Neural progenitor cell (in vitro differentiated cells): ENCODE results near the gene SLFN5. TPM values are rescaled to one million over a fixed set of nuclear protein-coding genes. Genes with fewer than 3 reads are reported as not detected.
A peak's percentile ranks its signal among the peaks of the same experiment; 100 is the strongest.

Experiments
- DNase-seq: peaks from one replicate; pipeline ENCODE4 v3.0.0-alpha.2; 2016; ENCODE audit warnings: low spot score
- H2AFZ ChIP-seq: fragments of 200-600 bp; sonication (generic); replicated peaks from 2 replicates; pipeline ENCODE4 v1.6.1; 2016; ENCODE audit warnings: antibody characterized with exemption
- H3F3A ChIP-seq: fragments of 200-600 bp; sonication (generic); 2 replicates; pipeline ENCODE4 v1.6.1; 2016; ENCODE audit warnings: antibody characterized with exemption, low read depth
- H3K27ac ChIP-seq: fragments of 200-600 bp; sonication (generic); 2 replicates; pipeline ENCODE4 v1.5.1; 2016; ENCODE audit warnings: mild to moderate bottlenecking
- H3K27me3 ChIP-seq: fragments of 200-600 bp; sonication (generic); 2 replicates; pipeline ENCODE4 v1.6.1; 2016; ENCODE audit warnings: mild to moderate bottlenecking, moderate library complexity
- H3K36me3 ChIP-seq: fragments of 200-600 bp; sonication (generic); 2 replicates; pipeline ENCODE4 v1.5.1; 2016
- H3K4me1 ChIP-seq: fragments of 200-600 bp; sonication (generic); 2 replicates; pipeline ENCODE4 v1.6.1; 2016; ENCODE audit warnings: mixed run types
- H3K4me2 ChIP-seq: fragments of 200-600 bp; sonication (generic); 2 replicates; pipeline ENCODE4 v1.6.1; 2016
- H3K4me3 ChIP-seq: fragments of 200-600 bp; sonication (generic); 2 replicates; pipeline ENCODE4 v1.5.1; 2016
- H3K79me2 ChIP-seq: fragments of 200-600 bp; sonication (generic); 2 replicates; pipeline ENCODE4 v1.6.1; 2016; ENCODE audit warnings: low read depth
- H3K9ac ChIP-seq: fragments of 200-600 bp; sonication (generic); 2 replicates; pipeline ENCODE4 v1.6.1; 2016
- H3K9me3 ChIP-seq: fragments of 200-600 bp; sonication (generic); 2 replicates; pipeline ENCODE4 v1.5.1; 2016; ENCODE audit warnings: low read depth
- H4K20me1 ChIP-seq: fragments of 200-600 bp; sonication (generic); 2 replicates; pipeline ENCODE4 v1.6.1; 2016; ENCODE audit warnings: low read depth
- H3K27ac Mint-ChIP-seq: 3 replicates; pipeline ENCODE4 v1.8.0; 2021; ENCODE audit warnings: mixed read lengths
- H3K27me3 Mint-ChIP-seq: 2 replicates; pipeline ENCODE4 v1.8.0; 2022; ENCODE audit warnings: low read depth, mild to moderate bottlenecking, inconsistent platforms, moderate library complexity, mixed read lengths; ENCODE audit not compliant: insufficient read depth
- H3K36me3 Mint-ChIP-seq: 3 replicates; pipeline ENCODE4 v1.8.0; 2021; ENCODE audit warnings: mixed read lengths
- H3K4me1 Mint-ChIP-seq: 3 replicates; pipeline ENCODE4 v1.8.0; 2021; ENCODE audit warnings: mixed read lengths
- H3K4me3 Mint-ChIP-seq: 3 replicates; pipeline ENCODE4 v1.8.0; 2021; ENCODE audit warnings: mild to moderate bottlenecking, moderate library complexity, mixed read lengths
- H3K9me3 Mint-ChIP-seq: 3 replicates; pipeline ENCODE4 v1.8.0; 2020; ENCODE audit warnings: mixed read lengths
- EZH2 ChIP-seq: fragments of 200-600 bp; sonication (generic); IDR thresholded peaks from 2 replicates; pipeline ENCODE4 v1.6.1; 2017; ENCODE audit warnings: antibody characterized with exemption, mild to moderate bottlenecking, moderate library complexity
- EZH2phosphoT487 ChIP-seq: fragments of 200-600 bp; sonication (generic); IDR thresholded peaks from 2 replicates; pipeline ENCODE4 v1.6.1; 2017; ENCODE audit warnings: antibody characterized with exemption
- total RNA-seq: library from RNA; depleted of rRNA; stranded (reverse); fragments of >200 nt; gene quantifications from 2 replicates; pipeline ENCODE4 v1.2.3, GENCODE V29; 2015; ENCODE audit warnings: low replicate concordance
- TF ChIP-seq, protein P1 (sequence below): fragments of 200-600 bp; sonication (generic); IDR thresholded peaks from 2 replicates; pipeline ENCODE4 v1.5.1; 2017; ENCODE audit warnings: antibody characterized with exemption, mild to moderate bottlenecking

The SLFN5 gene
- total RNA-seq, 1 donor from 2014 or later = 5.8 TPM

DNA sequence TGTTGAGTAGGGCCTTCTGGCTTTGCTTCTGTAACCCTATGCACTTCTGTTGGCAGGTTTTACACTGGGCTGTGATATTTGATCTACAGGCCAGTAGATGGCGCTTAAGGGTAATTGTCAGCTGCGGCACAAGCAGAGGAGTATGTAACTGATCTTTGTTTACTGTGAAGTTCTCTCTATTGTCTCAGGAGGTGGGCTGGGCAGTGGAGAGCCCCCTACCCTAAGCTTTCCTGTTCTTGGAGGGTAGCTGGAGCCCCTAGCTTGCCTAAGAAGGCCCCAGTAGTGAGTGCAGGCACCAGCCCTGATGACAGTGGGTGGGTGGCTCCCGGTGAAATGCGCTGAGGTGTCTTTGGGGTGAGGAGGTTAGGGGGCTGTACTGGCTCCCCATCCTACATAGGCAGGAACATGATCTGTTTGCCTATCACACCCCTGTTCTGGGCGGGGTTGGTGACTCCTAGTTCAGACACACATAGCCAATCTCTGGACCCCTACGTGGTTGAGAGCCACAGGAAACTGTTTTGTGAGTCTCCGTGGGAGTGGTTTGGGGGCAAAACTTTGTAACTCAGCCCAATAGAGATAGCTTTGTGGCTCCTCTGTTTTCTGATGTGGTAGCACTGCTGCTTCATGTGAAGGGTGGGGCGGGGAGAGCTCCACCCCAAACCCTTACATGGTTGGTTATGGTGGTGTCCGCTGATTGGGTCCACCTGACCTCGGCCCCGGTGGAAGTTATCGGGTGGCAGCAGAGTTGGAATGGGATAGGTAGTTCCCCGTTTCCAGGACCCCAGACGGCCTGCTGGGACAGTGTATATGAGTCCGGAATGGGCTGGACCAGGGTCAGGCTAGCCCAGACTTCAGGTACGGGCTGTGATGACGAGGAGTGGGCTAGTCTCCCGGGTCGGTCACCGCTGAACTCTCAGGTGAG lies 70.2 kb downstream of the SLFN5 start:
- H3K27ac ChIP-seq = no peak overlapping the region
- no peak overlapping the region for H3K4me3 ChIP-seq
- Mint-ChIP-seq H3K9me3 (no peaks in the 10 kb centered on the region), H3K27ac (peak overlapping the region; percentile 32), H3K36me3 (no peaks in the 10 kb centered on the region), H3K4me1 (no peaks in the 10 kb centered on the region), H3K4me3 (no peak overlapping the region), H3K27me3 (peaks cover 7% of the 10 kb centered on the region)
- no peaks in the 10 kb centered on the region for H3K9me3 ChIP-seq
- peak; percentile 79 for DNase-seq
- no peaks in the 10 kb centered on the region for H3K36me3 ChIP-seq
- no peak overlapping the region for H3K9ac ChIP-seq
- H3K4me2 ChIP-seq = peak overlapping the region; percentile 61
- peak overlapping the region; percentile 98 for H2AFZ ChIP-seq
- peaks cover 15% of the 10 kb centered on the region for H3K27me3 ChIP-seq
- no peaks in the 10 kb centered on the region for H4K20me1 ChIP-seq
- TF ChIP-seq EZH2phosphoT487 (no peak), EZH2 (no peak)
- TF ChIP-seq, protein P1, sequence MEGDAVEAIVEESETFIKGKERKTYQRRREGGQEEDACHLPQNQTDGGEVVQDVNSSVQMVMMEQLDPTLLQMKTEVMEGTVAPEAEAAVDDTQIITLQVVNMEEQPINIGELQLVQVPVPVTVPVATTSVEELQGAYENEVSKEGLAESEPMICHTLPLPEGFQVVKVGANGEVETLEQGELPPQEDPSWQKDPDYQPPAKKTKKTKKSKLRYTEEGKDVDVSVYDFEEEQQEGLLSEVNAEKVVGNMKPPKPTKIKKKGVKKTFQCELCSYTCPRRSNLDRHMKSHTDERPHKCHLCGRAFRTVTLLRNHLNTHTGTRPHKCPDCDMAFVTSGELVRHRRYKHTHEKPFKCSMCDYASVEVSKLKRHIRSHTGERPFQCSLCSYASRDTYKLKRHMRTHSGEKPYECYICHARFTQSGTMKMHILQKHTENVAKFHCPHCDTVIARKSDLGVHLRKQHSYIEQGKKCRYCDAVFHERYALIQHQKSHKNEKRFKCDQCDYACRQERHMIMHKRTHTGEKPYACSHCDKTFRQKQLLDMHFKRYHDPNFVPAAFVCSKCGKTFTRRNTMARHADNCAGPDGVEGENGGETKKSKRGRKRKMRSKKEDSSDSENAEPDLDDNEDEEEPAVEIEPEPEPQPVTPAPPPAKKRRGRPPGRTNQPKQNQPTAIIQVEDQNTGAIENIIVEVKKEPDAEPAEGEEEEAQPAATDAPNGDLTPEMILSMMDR = peak; percentile 83
- H3K79me2 ChIP-seq = no peaks in the 10 kb centered on the region
- no peaks in the 10 kb centered on the region for H3K4me1 ChIP-seq
- H3F3A ChIP-seq = no peaks in the 10 kb centered on the region

DNA sequence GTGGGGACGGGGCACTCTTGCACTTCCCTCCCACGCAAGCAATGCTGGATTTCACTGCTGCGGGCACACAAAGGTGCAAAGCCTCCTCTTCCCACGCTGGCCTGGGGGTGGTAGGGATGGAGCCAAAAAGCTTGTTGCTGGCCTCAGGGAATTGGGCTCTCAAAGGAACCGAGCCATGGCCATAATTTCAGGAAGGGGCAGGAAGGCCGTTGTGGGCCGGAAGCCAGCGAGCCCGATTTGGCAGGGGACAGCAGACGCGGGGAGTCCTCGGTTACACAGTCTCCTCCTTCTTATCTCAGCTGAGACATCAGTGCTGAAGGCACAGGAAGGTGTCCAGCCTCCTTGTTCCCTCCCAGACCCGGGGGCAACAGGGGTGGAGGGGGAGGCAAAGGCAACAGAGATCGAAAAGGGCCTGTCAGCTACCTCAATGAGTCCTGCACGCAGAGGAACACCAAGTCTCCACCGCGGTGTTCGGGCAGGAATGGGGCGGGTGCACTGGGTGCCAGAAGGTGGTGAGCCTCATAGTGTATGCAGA lies 71.1 kb downstream of the SLFN5 start:
- TF ChIP-seq EZH2 (no peak), EZH2phosphoT487 (no peak)
- TF ChIP-seq, protein P1 = no peak
- Mint-ChIP-seq H3K36me3 (no peaks in the 10 kb centered on the region), H3K27ac (no peak overlapping the region), H3K4me3 (no peak overlapping the region), H3K9me3 (no peaks in the 10 kb centered on the region), H3K4me1 (no peaks in the 10 kb centered on the region), H3K27me3 (peaks cover 8% of the 10 kb centered on the region)
- Histone ChIP-seq H3F3A (no peaks in the 10 kb centered on the region), H3K4me3 (no peak overlapping the region), H3K4me1 (no peaks in the 10 kb centered on the region), H3K36me3 (no peaks in the 10 kb centered on the region), H3K9me3 (no peaks in the 10 kb centered on the region), H3K9ac (no peak overlapping the region), H3K27ac (no peak overlapping the region), H3K4me2 (peak overlapping the region; percentile 61), H2AFZ (peak overlapping the region; percentile 98), H3K79me2 (no peaks in the 10 kb centered on the region), H3K27me3 (peaks cover 15% of the 10 kb centered on the region), H4K20me1 (no peaks in the 10 kb centered on the region)
- DNase-seq = no peak

DNA sequence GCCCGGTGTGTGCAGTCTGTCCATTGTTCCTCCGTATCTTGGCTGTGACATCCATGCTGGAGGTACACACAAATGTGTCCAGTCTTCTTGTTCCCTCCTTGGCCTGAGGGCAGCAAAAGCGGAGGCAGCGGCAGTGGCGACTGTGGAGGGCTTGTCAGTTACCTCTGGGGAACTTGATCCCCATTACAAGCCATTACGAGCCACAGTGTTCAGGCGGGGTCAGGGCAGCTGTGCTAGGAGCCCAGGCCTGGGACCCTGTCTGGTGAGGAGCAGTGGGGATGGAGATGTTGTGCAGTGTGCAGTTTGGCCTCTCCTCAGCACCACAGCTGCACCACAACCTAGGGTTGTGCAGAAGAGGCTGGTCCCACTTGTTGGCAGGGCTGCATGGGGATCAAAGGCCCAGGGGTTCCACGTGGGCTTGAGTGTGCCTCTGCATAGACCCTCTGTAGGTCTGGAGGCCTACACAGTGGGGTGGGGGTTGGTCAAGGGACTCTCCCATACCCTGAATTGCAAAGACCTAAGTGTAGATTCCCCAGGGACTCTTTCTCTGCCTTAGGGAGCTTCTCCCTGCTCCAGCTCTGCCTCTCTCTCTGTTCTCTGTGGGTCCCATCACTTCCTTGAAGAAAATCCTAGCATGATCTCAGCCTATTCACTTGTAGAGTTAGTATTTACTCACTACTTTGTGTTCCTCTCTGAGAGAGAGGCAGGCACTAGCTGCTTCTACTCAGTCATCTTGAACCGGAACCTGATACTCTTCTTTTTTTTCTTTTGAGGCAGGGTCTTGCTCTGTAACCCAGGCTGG lies 71.7 kb downstream of the SLFN5 start:
- Histone ChIP-seq H3K4me1 (no peaks in the 10 kb centered on the region), H3K27me3 (peaks cover 15% of the 10 kb centered on the region), H2AFZ (peak overlapping the region; percentile 28), H3K36me3 (no peaks in the 10 kb centered on the region), H3K4me3 (no peak overlapping the region), H3K79me2 (no peaks in the 10 kb centered on the region), H3K9me3 (no peaks in the 10 kb centered on the region), H3K27ac (no peak overlapping the region), H3K9ac (no peak overlapping the region), H3F3A (no peaks in the 10 kb centered on the region), H4K20me1 (no peaks in the 10 kb centered on the region), H3K4me2 (no peak overlapping the region)
- no peak for DNase-seq
- H3K9me3 Mint-ChIP-seq = no peaks in the 10 kb centered on the region
- no peaks in the 10 kb centered on the region for H3K36me3 Mint-ChIP-seq
- no peak for TF ChIP-seq EZH2
- TF ChIP-seq, protein P1 = no peak
- no peak for TF ChIP-seq EZH2phosphoT487
- H3K27me3 Mint-ChIP-seq = peaks cover 8% of the 10 kb centered on the region
- H3K4me3 Mint-ChIP-seq = no peak overlapping the region
- no peak overlapping the region for H3K27ac Mint-ChIP-seq
- no peaks in the 10 kb centered on the region for H3K4me1 Mint-ChIP-seq
